Measurements from ENCODE around the gene ZNF581. TPM values are rescaled to one million over a fixed set of nuclear protein-coding genes. Genes with fewer than 3 reads are reported as not detected.

ZNF581 gene
- total RNA-seq, 1 donor from 2014 or later, result 24.7 TPM

GRCh38 chr19:55680339-55681130 is 37.1 kb downstream of the ZNF581 start:
- H3K27ac Mint-ChIP-seq (ENCODE audit: unreplicated experiment), result no peak overlapping the region
- H3K9me3 Mint-ChIP-seq (ENCODE audit: low read depth), result no peaks in the 10 kb centered on the region
- peaks cover 24% of the 10 kb centered on the region for H3K4me1 Mint-ChIP-seq (ENCODE audit: low read depth)
- DNase-seq (ENCODE audit: low spot score), result peak; percentile 66
- peaks cover 10% of the 10 kb centered on the region for H3K36me3 Mint-ChIP-seq (ENCODE audit: low read depth)
- H3K4me3 Mint-ChIP-seq (ENCODE audit: unreplicated experiment), result no peak overlapping the region
- no peak for TF ChIP-seq CTCF (IDR thresholded peaks at IDR 0.05)
- H3K27me3 Mint-ChIP-seq (ENCODE audit: low read depth), result no peaks in the 10 kb centered on the region

DNA sequence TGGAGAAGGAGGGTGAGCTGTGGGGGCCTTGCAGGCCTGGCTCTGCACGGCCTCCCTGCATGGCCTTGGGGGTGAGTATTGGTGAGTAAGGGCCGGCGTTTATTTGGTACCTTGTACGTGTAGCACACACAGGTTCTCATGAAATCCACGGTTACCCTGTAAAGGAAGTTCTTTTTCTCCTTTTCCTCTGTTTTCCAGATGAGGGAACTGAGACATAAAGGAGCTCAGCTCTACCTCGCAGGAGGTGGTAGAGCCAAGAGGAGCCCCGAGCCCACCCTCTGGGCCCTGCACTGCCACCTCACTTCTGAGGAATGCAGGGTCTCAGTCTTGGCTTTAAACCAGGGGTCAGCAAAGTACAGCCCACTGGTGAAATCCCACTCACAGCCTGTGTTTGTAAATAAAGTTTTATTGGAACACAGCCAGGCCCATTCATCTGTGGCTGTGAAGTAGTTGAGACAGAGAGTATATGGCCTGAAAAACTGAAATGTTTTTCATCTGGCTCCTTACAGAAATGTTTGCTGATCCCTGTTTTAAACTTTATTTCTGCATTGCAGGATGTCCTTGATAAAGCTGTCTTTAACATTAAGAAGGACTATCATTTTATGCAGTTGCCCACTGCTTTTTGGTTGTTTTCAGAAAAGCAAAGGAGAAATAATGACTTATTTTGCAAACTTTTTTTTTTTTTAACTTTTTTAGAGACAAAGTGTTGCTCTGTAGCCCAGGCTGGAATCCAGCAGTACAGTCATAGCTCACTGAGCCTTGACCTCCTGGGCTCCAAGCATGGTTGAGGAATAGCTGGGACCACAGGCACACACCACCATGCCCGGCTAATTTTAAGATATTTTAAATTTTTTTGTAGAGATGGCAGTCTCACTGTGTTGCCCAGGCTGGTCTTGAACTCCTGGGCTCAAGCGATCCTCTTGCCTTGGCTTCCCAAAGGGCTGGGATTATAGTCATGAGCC is 38.0 kb downstream of the ZNF581 start:
- Mint-ChIP-seq H3K4me3 (ENCODE audit: unreplicated experiment) (no peak overlapping the region), H3K27me3 (ENCODE audit: low read depth) (no peaks in the 10 kb centered on the region), H3K4me1 (ENCODE audit: low read depth) (peaks cover 24% of the 10 kb centered on the region), H3K36me3 (ENCODE audit: low read depth) (peaks cover 13% of the 10 kb centered on the region), H3K9me3 (ENCODE audit: low read depth) (no peaks in the 10 kb centered on the region), H3K27ac (ENCODE audit: unreplicated experiment) (peak overlapping the region; percentile 36)
- TF ChIP-seq CTCF (IDR thresholded peaks at IDR 0.05), result no peak
- DNase-seq (ENCODE audit: low spot score), result no peak

- peaks cover 9% of the 10 kb centered on the region for H3K36me3 Mint-ChIP-seq (ENCODE audit: low read depth)
- no peak overlapping the region for H3K27ac Mint-ChIP-seq (ENCODE audit: unreplicated experiment)
- no peak for TF ChIP-seq CTCF (IDR thresholded peaks at IDR 0.05)
- H3K27me3 Mint-ChIP-seq (ENCODE audit: low read depth), result no peaks in the 10 kb centered on the region
- H3K4me1 Mint-ChIP-seq (ENCODE audit: low read depth), result peaks cover 9% of the 10 kb centered on the region
- no peak for DNase-seq (ENCODE audit: low spot score)
- H3K9me3 Mint-ChIP-seq (ENCODE audit: low read depth), result no peaks in the 10 kb centered on the region
- no peak overlapping the region for H3K4me3 Mint-ChIP-seq (ENCODE audit: unreplicated experiment)
These were observed 40.2 kb downstream of the ZNF581 start for GRCh38 chr19:55683449-55684261.

GRCh38 chr19:55684946-55685681 is 41.7 kb downstream of the ZNF581 start:
- no peaks in the 10 kb centered on the region for H3K9me3 Mint-ChIP-seq (ENCODE audit: low read depth)
- no peak overlapping the region for H3K27ac Mint-ChIP-seq (ENCODE audit: unreplicated experiment)
- H3K36me3 Mint-ChIP-seq (ENCODE audit: low read depth), result peaks cover 7% of the 10 kb centered on the region
- no peaks in the 10 kb centered on the region for H3K27me3 Mint-ChIP-seq (ENCODE audit: low read depth)
- no peak for TF ChIP-seq CTCF (IDR thresholded peaks at IDR 0.05)
- peaks cover 6% of the 10 kb centered on the region for H3K4me1 Mint-ChIP-seq (ENCODE audit: low read depth)
- peak; percentile 91 for DNase-seq (ENCODE audit: low spot score)
- no peak overlapping the region for H3K4me3 Mint-ChIP-seq (ENCODE audit: unreplicated experiment)
